GM12878 (cell line): ENCODE measurements around the gene FMN2. TPM values are rescaled to one million over a fixed set of nuclear protein-coding genes. Genes with fewer than 3 reads are reported as not detected.

ENCODE experiments used
- ATAC-seq: fragments of 200-7000 bp; cut with Tn5 transposase; 3 replicates; pipeline ENCODE4 v1.9.1; 2020; ENCODE audit warnings: mild to moderate bottlenecking, moderate library complexity
- BruUV-seq: library from RNA; stranded (reverse); fragments of 400-500 nt; replicated peaks from 2 replicates; lab custom pipeline; 2021; lab: Mats Ljungman, UMichigan
- CTCF ChIA-PET: fragments of 300-600 bp; sonication (Branson Sonifier 250); formaldehyde crosslinking; extraction: SDS; loops from one replicate; lab custom pipeline; 2021; ENCODE audit warnings: inconsistent platforms; lab: Yijun Ruan, JAX
- POLR2A ChIA-PET: fragments of 350-600 bp; formaldehyde crosslinking; extraction: SDS; loops from one replicate; lab custom pipeline; 2021; ENCODE audit warnings: inconsistent platforms; lab: Charles Lee
- RAD21 ChIA-PET: fragments of 300-600 bp; sonication (Branson Sonifier 250); formaldehyde crosslinking; loops from one replicate; lab custom pipeline; 2023; ENCODE audit warnings: antibody characterized with exemption; ENCODE audit not compliant: unreplicated experiment; lab: Charles Lee
- SMC1A ChIA-PET: fragments of 300-600 bp; sonication (Branson Sonifier 250); formaldehyde crosslinking; loops from one replicate; lab custom pipeline; 2023; ENCODE audit not compliant: unreplicated experiment, uncharacterized antibody; lab: Charles Lee
- DNase-seq: peaks from one replicate; pipeline ENCODE4 v3.0.0-alpha.2; 2011; ENCODE audit warnings: low read depth, low spot score
- FAIRE-seq: peaks from 3 replicates; lab custom pipeline; 2011; peaks lifted over from hg19 to GRCh38; lab: Jason Lieb, UNC
- H2AFZ ChIP-seq: 2 replicates; pipeline ENCODE4 v1.6.0; 2011; ENCODE audit warnings: low read depth, low read length, control low read depth; ENCODE audit not compliant: control insufficient read depth
- H3K27ac ChIP-seq: 2 replicates; pipeline ENCODE4 v1.5.1; 2011; ENCODE audit warnings: control low read depth; ENCODE audit not compliant: control insufficient read depth, insufficient read depth
- H3K27me3 ChIP-seq, 2 experiments: replicated peaks in 1 of 2; 2 replicates each; pipeline versions ENCODE4 v1.6.0 to v1.6.1; 2011; ENCODE audit warnings: low read length in 1 of 2; ENCODE audit not compliant: control insufficient read depth in 2 of 2, insufficient read depth in 2 of 2
- H3K36me3 ChIP-seq, 2 experiments: 2 replicates each; pipeline ENCODE4 v1.5.1; 2011; ENCODE audit warnings: low read length in 1 of 2; ENCODE audit not compliant: control insufficient read depth in 2 of 2, insufficient read depth in 2 of 2
- H3K4me1 ChIP-seq: 2 replicates; pipeline ENCODE4 v1.6.1; 2011; ENCODE audit warnings: mild to moderate bottlenecking, low read length, moderate library complexity, mixed read lengths; ENCODE audit not compliant: control insufficient read depth, insufficient read depth
- H3K4me2 ChIP-seq: 2 replicates; pipeline ENCODE4 v1.6.0; 2011; ENCODE audit warnings: control low read depth; ENCODE audit not compliant: control insufficient read depth, insufficient read depth
- H3K4me3 ChIP-seq: fragments of 200-600 bp; sonication (generic); 2 replicates; pipeline ENCODE4 v1.5.1; 2016
- H3K79me2 ChIP-seq: 2 replicates; pipeline ENCODE4 v1.6.0; 2011; ENCODE audit warnings: low read length; ENCODE audit not compliant: control insufficient read depth, insufficient read depth
- H3K9ac ChIP-seq: 2 replicates; pipeline ENCODE4 v1.8.0; 2011; ENCODE audit warnings: low read length, control low read depth, mixed read lengths; ENCODE audit not compliant: control insufficient read depth, insufficient read depth
- H3K9me3 ChIP-seq: replicated peaks from 3 replicates; pipeline ENCODE4 v1.5.1; 2011; ENCODE audit warnings: mild to moderate bottlenecking, low read length; ENCODE audit not compliant: control insufficient read depth, insufficient read depth
- H4K20me1 ChIP-seq: 2 replicates; pipeline ENCODE4 v1.6.0; 2011; ENCODE audit not compliant: control insufficient read depth, insufficient read depth
- MEF2B ChIP-seq: fragments of 450-650 bp; IDR thresholded peaks from 2 replicates; pipeline ENCODE4 v1.6.1; 2018; ENCODE audit warnings: mild to moderate bottlenecking, moderate library complexity; ENCODE audit not compliant: partially characterized antibody, poor library complexity, severe bottlenecking
- SPI1 ChIP-seq: IDR thresholded peaks from 2 replicates; pipeline ENCODE4 v1.6.1; 2011; ENCODE audit warnings: low read depth, mild to moderate bottlenecking, low read length, moderate library complexity, borderline replicate concordance; ENCODE audit not compliant: insufficient read depth
- ZNF592 ChIP-seq: fragments of 450-650 bp; IDR thresholded peaks from 2 replicates; pipeline ENCODE4 v1.6.1; 2017; ENCODE audit warnings: mild to moderate bottlenecking, moderate library complexity
- WGBS: methylation state at CpG from one replicate; pipeline ENCODE4 v1.1.6; 2016; ENCODE audit warnings: low lambda C conversion rate; ENCODE audit not compliant: insufficient replicate concordance, insufficient coverage; ENCODE audit errors: missing lambda C conversion rate; 5-methylcytosine and 5-hydroxymethylcytosine counted together
- in situ Hi-C: fragments of 300-500 bp; cut with MboI; formaldehyde crosslinking; loops from 9 replicates; pipeline ENCODE4 v1.14.3; 2018; ENCODE audit warnings: mixed read lengths
- intact Hi-C: fragments of 100-400 bp; cut with micrococcal nuclease; formaldehyde crosslinking; loops from one replicate; pipeline ENCODE4 v1.14.2; 2022; ENCODE audit not compliant: unreplicated experiment
- polyA plus RNA-seq, 11 experiments: library from polyadenylated mRNA; depleted of rRNA in 4 of 11; unstranded in 6 of 11; stranded (reverse) in 5 of 11; fragments of >200 nt; fragmentation: Nextera tagmentation in 4 of 11; fragmentation: Illumina TruSeq in 1 of 11; extraction: Ambion mirVana in 4 of 11; extraction: Trizol in 1 of 11; gene quantifications; 1 replicate in 1 of 11; 2 replicates in 10 of 11; pipeline versions ENCODE4 v1.2.1 to v1.2.3, GENCODE V29; 2011 to 2016; ENCODE audit warnings: inconsistent platforms in 2 of 11, missing spikeins in 2 of 11, low read depth in 1 of 11
- total RNA-seq, 4 experiments: library from RNA; depleted of rRNA in 3 of 4; stranded (reverse); fragments of >200 nt in 3 of 4; fragmentation: Illumina TruSeq in 1 of 4; extraction: Trizol in 1 of 4; gene quantifications; 2 replicates each; pipeline versions ENCODE4 v1.2.1 to v1.2.3, GENCODE V29; 2013 to 2021

FMN2 gene
- total and polyA plus RNA-seq, 10 of the 15 experiments (the other 5 are each of a cell fraction or from before 2014, with no cell fraction given), result 0.60 TPM; not detected in 9

- TF ChIP-seq ZNF592 (no peak), MEF2B (no peak)
These were observed 329.1 kb downstream of the FMN2 start (continued) for GRCh38 chr1:240420766-240421165.

- DNase-seq, result no peak
- BruUV-seq, result no TSS peak
- Histone ChIP-seq H3K4me2 (no peak overlapping the region), H3K27ac (no peak overlapping the region), H3K9me3 (no peaks in the 10 kb centered on the region), H3K4me3 (no peak overlapping the region), H3K4me1 (no peaks in the 10 kb centered on the region), H3K27me3 (no peaks in the 10 kb centered on the region), H3K79me2 (no peaks in the 10 kb centered on the region), H4K20me1 (no peaks in the 10 kb centered on the region), H3K36me3 (no peaks in the 10 kb centered on the region), H3K9ac (no peak overlapping the region), H2AFZ (no peak overlapping the region)
- in situ Hi-C loops (no loop called here), intact Hi-C loops (no loop called here)
- CTCF ChIA-PET, result no interaction called here
- POLR2A ChIA-PET, result no interaction called here
- SMC1A ChIA-PET, result no interaction called here
- RAD21 ChIA-PET, result no interaction called here
- WGBS, result 6% methylated on average over 6 of the region's 6 CpGs
- TF ChIP-seq SPI1, result no peak
- FAIRE-seq, result no peak
- no peak for ATAC-seq
These were observed 331.7 kb downstream of the FMN2 start for GRCh38 chr1:240423246-240423924.
